Body of pancreas (tissue), 4 donors: ENCODE measurements around the gene SLX9. TPM values are rescaled to one million over a fixed set of nuclear protein-coding genes. Genes with fewer than 3 reads are reported as not detected.
A peak's percentile ranks its signal among the peaks of the same experiment; 100 is the strongest.

ENCODE experiments used
- ATAC-seq: fragments of 150-250 bp; one replicate; pipeline ENCODE4 v1.9.1; 2016
- DNase-seq, 4 donors: peaks; one replicate each; pipeline ENCODE4 v3.0.0-alpha.2; 2019
- H3K27ac ChIP-seq, 4 donors: fragments of 200-600 bp; sonication (generic); 1 replicate in 3 of 4; 2 replicates in 1 of 4; pipeline versions ENCODE4 v1.5.1 to v1.6.1; 2016 to 2019; ENCODE audit warnings: mild to moderate bottlenecking in 1 of 4, mixed read lengths in 1 of 4, moderate library complexity in 1 of 4
- H3K27me3 ChIP-seq, 2 donors: fragments of 200-600 bp; sonication (generic); one replicate each; pipeline ENCODE4 v1.6.0; 2016; ENCODE audit warnings: mild to moderate bottlenecking in 1 of 2
- H3K36me3 ChIP-seq, 2 donors: fragments of 200-600 bp; sonication (generic); replicated peaks in 1 of 2; 2 replicates each; pipeline ENCODE4 v1.5.1; 2016; ENCODE audit warnings: low read depth in 2 of 2; ENCODE audit not compliant: insufficient read depth in 1 of 2
- H3K4me1 ChIP-seq: fragments of 200-600 bp; sonication (generic); one replicate; pipeline ENCODE4 v1.6.0; 2016
- H3K4me3 ChIP-seq, 2 donors: fragments of 200-600 bp; sonication (generic); 1 replicate in 1 of 2; 2 replicates in 1 of 2; pipeline ENCODE4 v1.5.1; 2016 to 2019
- H3K9me3 ChIP-seq, 3 donors: fragments of 200-600 bp; sonication (generic); 1 replicate in 2 of 3; 2 replicates in 1 of 3; pipeline ENCODE4 v1.5.1; 2016
- CTCF ChIP-seq, 7 experiments: fragments of 450-650 bp in 4 of 7; fragments of 200-600 bp in 3 of 7; sonication (generic) in 3 of 7; IDR thresholded peaks; one replicate each; pipeline ENCODE4 v1.5.1; 2016 to 2019; ENCODE audit warnings: antibody characterized with exemption in 7 of 7
- POLR2A ChIP-seq, 3 donors: fragments of 450-650 bp; IDR thresholded peaks; one replicate each; pipeline ENCODE4 v1.6.1; 2016; ENCODE audit warnings: antibody characterized with exemption in 3 of 3, mild to moderate bottlenecking in 2 of 3
- WGBS, 2 donors: methylation state at CpG; one replicate each; pipeline ENCODE4 v1.1.5; 2017; 5-methylcytosine and 5-hydroxymethylcytosine counted together
- intact Hi-C: fragments of 100-400 bp; cut with DNase I; formaldehyde crosslinking; loops from one replicate; pipeline ENCODE4 v1.15.1; 2023
- total RNA-seq, 2 donors: library from RNA; depleted of rRNA; stranded (reverse); fragments of >200 nt; gene quantifications; one replicate each; pipeline ENCODE4 v1.1.0, GENCODE V29; 2016

SLX9 gene
- total RNA-seq, 2 donors from 2014 or later: 5.6 to 9.3 TPM

- Histone ChIP-seq H3K36me3 (no peaks in the 10 kb centered on the region), H3K4me1 (peaks cover 25% of the 10 kb centered on the region), H3K4me3 (no peak overlapping the region), H3K27ac (no peak overlapping the region), H3K27me3 (no peaks in the 10 kb centered on the region), H3K9me3 (no peaks in the 10 kb centered on the region)
- TF ChIP-seq CTCF (IDR thresholded peaks at IDR 0.05) (no peak), POLR2A (IDR thresholded peaks at IDR 0.05) (no peak)
- intact Hi-C loops: no loop called here
- 85 to 89% methylated on average over 18 to 21 of the region's 21 CpGs for WGBS, 2 donors
- ATAC-seq (no peak), DNase-seq (no peak)
Measured at GRCh38 chr21:44908908-44909307, 30.9 kb upstream of the SLX9 start.

GRCh38 chr21:44909719-44910118 is 30.1 kb upstream of the SLX9 start:
- intact Hi-C loops: no loop called here
- Histone ChIP-seq H3K27me3 (no peaks in the 10 kb centered on the region), H3K9me3 (no peaks in the 10 kb centered on the region), H3K4me1 (peaks cover 25% of the 10 kb centered on the region), H3K36me3 (no peaks in the 10 kb centered on the region), H3K27ac (no peak overlapping the region), H3K4me3 (no peak overlapping the region)
- DNase-seq (no peak), ATAC-seq (no peak)
- 84 to 90% methylated on average over 9 of the region's 9 CpGs for WGBS, 2 donors
- TF ChIP-seq CTCF (IDR thresholded peaks at IDR 0.05): no peak
- no peak for TF ChIP-seq POLR2A (IDR thresholded peaks at IDR 0.05)

- ATAC-seq: no peak
Measured at GRCh38 chr21:44910229-44911067, 29.4 kb upstream of the SLX9 start.

GRCh38 chr21:44911068-44911383 is 28.8 kb upstream of the SLX9 start:
- no peaks in the 10 kb centered on the region for H3K27me3 ChIP-seq
- no peak for ATAC-seq
- TF ChIP-seq POLR2A (IDR thresholded peaks at IDR 0.05) (no peak), CTCF (IDR thresholded peaks at IDR 0.05) (peak in 1 of 7 experiments; percentile 18)
- peaks cover 25% of the 10 kb centered on the region for H3K4me1 ChIP-seq
- 46 to 48% methylated on average over 8 to 10 of the region's 10 CpGs for WGBS, 2 donors
- no peaks in the 10 kb centered on the region for H3K9me3 ChIP-seq
- DNase-seq: no peak
- no peaks in the 10 kb centered on the region for H3K36me3 ChIP-seq
- H3K4me3 ChIP-seq: no peak overlapping the region
- intact Hi-C loops: no loop called here
- peak overlapping the region in 2 of 4 donors; percentile 68 to 72 for H3K27ac ChIP-seq

More at GRCh38 chr21:44910229-44911067, 29.4 kb upstream of the SLX9 start:
- no peak for DNase-seq
- H3K9me3 ChIP-seq: no peaks in the 10 kb centered on the region
- H3K36me3 ChIP-seq: no peaks in the 10 kb centered on the region
- 28 to 58% methylated on average over 7 to 25 of the region's 27 CpGs for WGBS, 2 donors
- peaks cover 25% of the 10 kb centered on the region for H3K4me1 ChIP-seq
- intact Hi-C loops: no loop called here
- TF ChIP-seq POLR2A (IDR thresholded peaks at IDR 0.05) (no peak), CTCF (IDR thresholded peaks at IDR 0.05) (no peak)
- no peak overlapping the region for H3K27ac ChIP-seq
- H3K4me3 ChIP-seq: no peak overlapping the region
- no peaks in the 10 kb centered on the region for H3K27me3 ChIP-seq
